Tongue (tissue), 2 donors: Measurements from ENCODE around the gene PAK2. TPM values are rescaled to one million over a fixed set of nuclear protein-coding genes. Genes with fewer than 3 reads are reported as not detected.
A peak's percentile ranks its signal among the peaks of the same experiment; 100 is the strongest.
"Not testable (repeated sequence)": the region's sequence is repeated elsewhere in the genome, so short reads cannot be mapped to it uniquely, and the experiment has no call there.

Experiments used
- DNase-seq: peaks from one replicate; pipeline ENCODE4 v3.0.0-alpha.2; 2015
- total RNA-seq: library from RNA; depleted of rRNA; stranded (reverse); fragments of >200 nt; gene quantifications from one replicate; pipeline ENCODE4 v1.2.3, GENCODE V29; 2014

PAK2 gene
- total RNA-seq, 1 donor from 2014 or later, result 50.9 TPM

DNA sequence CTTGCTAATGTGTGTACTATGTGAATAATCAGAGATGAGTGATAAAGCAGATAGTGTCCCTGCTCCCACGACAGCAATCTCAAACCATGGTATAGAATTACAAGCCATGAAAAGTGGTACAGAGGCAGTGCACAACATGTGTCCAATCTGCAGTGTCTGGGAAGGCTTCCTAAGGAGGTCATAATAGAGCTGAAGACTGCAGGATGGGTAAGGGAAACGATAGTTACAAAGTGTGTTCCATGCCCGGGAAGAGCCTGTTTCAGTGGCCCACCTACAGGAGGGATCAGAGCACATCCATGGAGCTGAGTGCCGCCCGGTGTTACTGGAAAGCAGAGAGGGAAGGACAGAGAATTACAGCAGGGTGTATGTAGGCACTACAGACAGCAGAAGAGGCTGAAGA lies 48.9 kb downstream of the PAK2 start:
- peak; percentile 23 for DNase-seq

DNA sequence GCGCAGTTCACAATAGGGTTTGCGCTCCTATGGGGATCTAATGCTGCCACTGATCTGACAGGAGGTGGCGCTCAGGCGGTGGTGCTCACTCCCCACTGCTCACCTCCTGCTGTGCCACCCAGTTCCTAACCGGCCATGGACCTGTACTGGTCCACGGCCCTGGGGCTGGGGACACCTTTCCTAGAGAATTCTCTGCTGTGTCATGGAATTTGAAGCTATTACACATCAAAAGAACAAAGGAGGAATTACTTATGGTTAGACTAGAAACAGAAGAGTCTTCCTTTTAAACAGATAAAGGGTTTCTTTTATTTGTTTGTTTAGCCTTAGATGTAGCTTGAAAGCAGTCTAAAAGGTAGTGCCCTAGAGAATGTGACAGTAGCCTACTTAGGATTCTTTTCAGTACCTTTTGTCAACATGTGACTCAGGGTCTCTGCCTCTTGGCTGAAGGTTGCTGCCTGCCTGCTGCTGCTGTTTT lies 50.3 kb downstream of the PAK2 start:
- DNase-seq, result no peak

DNA sequence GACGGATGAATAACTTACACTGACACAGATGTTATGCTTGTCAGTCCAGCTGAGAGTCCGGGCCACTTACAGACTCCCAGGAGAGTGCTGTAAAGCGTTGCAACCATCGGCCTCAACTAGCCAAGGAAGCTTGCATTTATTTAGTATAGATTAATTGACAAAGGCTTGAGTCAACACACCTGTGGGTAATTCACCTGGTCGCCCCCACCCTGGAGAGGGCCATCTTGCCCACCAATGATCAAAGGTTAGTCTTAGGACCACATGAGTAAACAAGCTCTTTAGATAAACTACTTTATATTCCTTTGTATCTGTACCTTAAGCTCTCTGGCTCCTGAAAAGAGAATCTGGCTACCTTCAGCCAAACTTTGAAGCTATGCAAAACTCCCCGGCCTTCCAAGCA lies 51.0 kb downstream of the PAK2 start:
- DNase-seq, result no peak

DNA sequence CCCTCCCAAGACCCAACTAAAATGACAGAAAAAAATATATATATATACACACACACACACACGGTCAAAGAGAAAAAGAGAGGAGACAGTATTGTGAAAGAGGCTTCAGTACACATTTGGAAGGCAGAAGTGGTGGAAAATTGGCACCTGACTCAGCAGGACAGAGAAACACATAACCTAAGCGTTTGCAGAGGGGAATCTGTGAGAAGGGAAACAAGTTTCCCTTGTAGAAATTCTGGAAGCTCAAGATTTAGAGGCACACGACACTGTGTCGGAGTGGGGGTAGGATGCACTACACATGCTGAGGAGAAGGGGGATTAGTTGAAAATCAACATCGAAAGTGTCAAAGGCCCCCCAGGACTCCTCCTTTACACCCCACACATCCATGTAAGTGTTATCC lies 53.1 kb downstream of the PAK2 start:
- DNase-seq, result peak; percentile 22

DNA sequence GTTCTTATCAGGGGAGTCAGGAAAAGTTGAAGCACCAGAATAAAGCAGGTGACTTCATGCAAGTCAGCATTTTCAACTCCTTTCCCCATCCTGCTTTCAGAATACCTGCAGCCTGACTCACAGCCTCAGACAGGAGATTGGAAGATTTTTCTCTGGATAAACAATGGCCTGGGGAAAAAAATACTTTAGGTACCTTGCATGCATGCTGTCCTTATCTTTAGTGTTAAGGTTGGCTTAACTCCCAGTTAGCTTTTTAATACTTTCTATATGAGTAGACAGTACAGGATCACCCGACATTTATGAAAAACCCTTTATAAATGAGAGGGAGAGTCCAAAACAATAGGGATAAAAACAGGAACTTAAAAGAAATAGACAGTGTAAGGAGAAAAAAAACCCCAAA lies 53.6 kb downstream of the PAK2 start:
- DNase-seq, result no peak

DNA sequence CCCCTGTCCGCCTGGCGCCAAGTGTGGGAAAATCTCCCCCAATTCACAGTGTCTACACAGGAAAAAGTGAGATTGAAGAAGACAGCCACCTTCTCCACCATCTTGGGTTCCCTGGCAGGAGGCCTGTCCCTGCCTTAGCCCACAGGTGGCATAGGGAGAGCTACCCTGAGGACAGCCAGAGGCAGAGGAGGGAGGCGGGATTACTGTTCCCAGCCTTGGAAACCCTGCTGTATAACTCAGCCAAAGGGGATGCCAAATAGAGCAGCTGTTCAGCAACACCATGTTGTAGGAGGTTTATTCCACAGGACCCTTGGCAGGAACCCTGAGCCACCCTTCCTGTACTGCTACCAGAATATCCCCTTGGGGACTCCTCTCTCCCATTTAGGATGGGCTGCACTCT lies 54.8 kb downstream of the PAK2 start:
- DNase-seq, result no peak

DNA sequence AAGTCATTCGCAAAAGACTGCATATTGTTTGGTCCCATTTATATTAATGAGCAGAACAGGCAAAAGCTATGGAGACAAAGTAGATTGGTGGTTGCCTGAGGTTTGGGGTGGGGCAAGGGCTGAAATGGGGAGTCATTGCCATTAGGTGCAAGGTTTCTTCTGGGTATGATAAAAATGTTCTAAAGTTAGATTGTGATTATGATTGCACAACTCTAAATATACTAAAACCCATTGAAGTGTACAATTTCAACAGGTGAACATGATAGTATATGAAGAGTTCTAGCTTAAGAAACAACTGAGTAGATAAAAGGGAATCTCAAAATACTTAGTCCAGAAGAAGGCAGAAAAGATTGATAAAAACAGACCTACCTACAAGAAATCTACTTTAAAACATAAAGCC lies 56.7 kb downstream of the PAK2 start:
- no peak for DNase-seq

DNA sequence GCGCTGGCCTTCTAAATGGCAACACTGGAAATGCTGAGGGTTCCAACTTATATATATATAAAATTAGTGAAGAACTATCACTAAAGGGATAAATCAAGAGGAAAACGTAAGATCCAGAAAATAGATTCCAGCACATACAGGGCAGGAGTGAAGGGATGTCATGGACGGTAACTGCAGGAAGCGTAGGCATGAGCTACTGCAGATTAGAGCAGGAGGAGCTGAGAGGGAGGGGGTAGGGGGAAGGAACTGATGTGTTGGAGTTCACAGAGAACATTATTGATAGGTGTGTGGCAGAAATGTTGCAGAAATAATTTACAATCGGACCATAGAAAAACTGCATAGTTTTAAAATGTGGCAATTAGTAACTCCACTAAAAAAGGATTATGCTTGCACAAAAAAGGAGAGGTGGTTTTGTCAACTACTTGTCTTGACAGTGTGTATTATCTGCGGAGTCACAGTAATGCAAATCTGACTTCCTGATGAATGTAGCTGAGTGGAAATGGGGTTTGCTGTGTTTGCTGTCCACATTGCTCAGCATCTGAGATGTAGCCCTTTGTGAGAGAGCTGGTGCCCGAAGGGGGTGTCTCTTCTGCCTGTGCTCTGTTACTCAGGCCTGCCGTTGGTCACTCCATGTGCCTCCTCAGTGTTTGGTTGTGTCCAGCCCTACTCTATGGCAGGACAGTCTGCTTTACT lies 61.2 kb downstream of the PAK2 start:
- DNase-seq, result no peak

DNA sequence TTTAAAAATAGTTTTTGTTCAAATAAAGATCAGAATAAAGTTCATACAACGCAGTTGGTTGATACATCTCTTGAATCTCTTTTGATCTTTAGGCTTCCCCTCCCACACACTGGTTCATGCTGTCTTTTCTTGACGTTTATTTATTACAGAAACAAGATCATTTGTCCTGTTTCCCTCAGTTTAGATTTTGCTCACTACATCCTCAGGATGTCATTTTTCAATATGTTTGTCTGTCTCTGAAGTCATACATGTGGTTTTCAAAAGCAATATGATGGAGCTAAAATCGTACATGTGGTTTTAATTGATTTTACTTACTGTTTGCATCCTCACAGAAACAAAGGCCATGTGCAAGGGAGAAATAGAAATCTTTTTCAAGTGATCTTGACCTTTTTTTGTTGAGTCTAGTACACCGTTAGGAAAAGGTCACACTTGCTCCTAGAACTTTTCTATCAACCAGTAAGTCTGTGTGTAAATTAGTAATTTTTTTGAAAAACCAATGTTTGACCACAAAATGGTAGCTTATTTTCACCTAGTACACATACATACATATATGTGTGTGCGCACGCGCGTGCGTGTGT lies 64.3 kb downstream of the PAK2 start:
- DNase-seq, result no peak

DNA sequence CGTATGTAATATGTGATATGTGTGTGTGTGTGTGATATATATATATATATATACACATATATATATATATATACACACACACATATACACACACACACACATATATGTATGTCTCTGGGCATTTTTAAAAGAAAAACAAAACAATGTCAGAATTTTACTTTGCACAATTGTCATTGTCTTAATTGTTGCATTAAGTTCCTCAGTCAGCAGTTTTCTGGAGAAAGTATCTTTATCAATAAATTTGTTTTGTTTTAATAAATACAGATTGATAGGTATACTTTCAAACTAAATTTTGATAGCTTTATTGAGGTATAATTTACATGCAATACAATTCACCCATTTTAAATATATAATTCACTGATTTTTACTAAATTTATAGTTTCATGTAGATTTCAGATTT lies 65.1 kb downstream of the PAK2 start:
- no peak for DNase-seq

DNA sequence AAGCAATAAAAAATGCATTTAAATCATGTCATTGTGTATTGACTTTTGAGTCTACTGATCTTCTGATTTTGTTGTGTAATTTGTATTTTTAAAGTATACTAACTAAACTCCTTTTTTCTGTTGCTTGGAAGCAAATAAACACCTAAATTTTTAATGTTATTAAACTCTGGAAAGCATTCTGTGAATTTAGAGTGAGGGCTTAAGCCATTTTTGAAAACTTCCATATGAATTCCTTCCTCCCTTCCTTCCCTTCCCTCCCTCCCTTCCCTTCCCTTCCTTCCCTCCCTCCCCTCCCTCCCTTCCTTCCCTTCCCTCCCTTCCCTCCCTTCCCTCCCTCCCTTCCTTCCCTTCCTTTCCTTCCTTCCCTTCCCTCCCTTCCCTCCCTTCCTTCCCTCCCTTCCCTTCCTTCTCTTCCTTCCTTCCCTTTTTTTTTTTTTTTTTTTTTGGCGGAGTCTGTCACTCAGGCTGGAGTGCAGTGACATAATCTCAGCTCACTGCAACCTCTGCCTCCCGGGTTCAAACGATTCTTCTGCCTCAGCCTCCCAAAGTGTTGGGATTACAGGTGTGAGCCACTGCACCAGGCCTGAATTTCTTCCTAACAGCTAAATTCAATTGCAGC lies 71.4 kb downstream of the PAK2 start:
- DNase-seq, result no peak

DNA sequence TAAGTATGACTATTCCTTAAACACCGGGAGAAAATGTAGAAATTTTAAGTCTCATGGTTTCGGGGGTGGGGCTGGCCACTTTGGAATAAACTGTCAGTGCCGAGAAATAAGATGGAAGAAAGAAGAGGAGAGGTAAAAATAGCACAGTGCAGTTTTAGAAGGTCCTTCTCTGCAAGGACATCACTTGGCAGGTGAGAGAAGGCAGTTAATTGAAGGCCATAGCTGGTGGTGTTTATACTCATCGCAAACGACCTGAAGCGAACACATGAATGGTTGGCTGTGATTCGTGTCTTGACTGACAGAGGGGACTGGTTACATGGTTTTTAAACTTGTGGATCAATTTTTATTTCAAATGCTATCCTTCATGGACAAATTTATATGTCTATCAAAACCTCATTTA lies 73.2 kb downstream of the PAK2 start:
- DNase-seq, result no peak

DNA sequence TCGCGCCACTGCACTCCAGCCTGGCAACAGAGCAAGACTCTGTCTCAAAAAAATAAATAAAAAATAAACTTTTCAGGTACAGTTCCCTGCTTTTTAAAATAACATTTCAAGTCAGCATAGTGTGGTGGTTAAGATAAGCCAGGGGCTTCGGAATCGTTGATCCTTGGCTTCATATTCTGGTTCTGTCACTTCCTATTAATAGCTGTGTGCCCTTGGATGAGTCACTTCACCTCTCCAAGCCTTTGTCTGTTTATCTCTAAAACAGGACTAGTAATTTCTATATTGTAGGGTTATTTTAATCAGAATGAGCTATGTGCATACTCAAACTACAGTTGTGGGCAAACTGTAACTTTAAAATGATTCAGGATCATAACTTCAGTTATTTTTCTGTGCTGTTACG lies 74.2 kb downstream of the PAK2 start:
- DNase-seq, result no peak

DNA sequence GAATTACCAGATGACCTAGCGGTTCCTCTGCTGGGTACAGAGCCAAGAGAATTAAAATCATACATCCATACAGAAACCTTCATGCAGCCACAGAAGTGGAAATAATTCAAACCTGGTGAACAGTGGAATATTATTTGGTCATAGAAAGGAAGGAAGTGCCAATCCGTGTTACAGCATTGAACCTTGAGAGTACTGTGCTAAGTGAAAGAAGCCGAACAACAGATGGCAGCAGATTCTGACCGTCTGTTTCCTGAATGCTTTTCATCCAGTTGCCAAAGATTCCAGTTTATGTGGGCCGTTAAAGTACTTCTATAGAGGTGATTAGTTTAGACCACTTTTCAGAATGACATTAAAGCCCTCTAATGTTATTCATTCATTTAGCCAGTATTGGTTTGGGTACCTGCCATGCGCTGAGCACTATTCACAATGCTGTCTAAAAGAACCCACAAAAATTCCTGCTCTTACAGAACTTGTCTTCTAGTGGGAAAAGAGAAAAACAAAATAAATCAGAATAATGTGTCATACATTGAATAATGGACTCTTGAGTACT lies 82.2 kb downstream of the PAK2 start:
- no peak for DNase-seq

DNA sequence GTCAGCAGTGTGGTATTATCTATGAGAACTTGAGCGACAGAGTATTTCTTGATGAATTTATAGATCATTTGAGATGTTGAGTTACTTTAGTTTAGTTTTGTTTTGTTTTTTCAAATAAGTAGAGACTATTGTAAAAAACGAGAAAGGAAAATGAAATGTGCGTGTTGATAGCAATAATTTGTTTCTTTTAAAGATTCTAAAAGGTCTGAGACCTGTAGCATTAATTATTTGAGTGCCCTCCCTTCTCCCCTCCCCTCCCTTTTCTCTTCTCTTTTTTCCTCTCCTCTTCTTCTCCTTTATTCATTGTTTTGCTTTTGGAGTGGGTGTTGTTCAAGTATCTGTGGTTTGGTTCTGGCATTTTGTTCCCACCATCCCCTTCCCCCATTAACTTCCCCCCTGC lies 90.0 kb downstream of the PAK2 start:
- DNase-seq, result not testable (repeated sequence)

DNA sequence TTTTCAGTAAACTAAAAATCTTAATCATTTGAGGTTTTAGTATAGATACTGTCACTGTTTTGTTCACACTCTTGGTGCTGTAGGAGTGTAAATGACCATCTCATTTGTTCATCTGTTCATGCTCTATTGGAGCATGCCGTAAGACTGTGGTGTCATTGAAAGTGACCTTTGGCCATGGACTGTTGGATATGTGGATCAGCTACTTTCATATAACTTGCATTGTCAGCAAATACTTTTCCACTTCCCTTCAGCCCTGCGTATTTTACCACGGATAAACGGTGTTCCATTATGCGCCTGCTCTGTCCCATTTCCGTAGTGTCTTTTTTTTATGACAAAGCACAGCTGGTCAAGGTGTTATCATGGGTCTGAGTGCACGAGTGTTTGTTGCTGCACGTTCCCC lies 95.4 kb downstream of the PAK2 start:
- no peak for DNase-seq

DNA sequence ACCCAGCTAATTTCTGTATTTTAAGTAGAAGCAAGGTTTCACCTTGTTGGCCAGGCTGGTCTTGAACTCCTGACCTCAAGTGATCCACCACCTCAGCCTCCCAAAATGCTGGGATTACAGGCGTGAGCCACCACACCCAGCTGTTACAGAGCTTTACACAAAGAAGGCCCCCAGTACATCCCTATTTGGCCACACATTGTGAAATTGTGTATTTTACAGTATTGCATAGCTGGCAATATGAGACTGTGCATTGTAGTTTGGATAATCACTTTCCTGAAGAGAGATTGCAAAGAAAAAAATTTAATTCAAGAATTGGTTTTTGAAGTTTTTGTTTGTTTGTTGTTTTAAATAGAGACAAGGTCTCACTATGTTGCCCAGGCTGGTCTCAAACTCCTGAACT lies 97.0 kb downstream of the PAK2 start:
- DNase-seq, result not testable (repeated sequence)

DNA sequence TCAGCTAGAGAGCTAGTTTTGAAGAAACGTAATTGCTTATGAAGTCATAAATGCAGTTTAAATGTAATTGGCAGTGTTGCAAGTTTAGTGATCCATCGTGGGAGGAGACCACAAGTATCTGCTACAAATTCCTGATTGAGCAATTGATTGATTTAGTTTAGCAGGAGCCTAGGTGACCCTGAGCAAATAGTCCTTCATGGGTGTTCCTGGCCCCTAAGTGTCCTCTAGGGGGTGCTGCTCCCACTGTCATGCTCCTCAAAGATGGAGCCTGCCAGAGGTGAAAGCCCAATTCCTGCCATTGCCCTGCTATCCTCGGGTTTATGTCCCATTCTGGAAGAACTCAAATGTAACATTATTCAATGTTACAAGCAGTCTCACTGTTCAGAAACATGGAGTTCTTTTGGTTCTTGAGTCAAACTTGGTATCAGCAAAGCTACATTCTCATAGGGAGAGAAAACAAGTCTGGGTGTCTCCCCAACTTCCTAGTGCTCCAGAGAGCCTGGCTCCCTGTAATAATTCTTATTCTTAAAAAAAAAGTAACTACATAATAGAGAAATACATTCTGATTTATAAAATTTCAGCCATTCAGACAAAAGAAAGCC lies 98.3 kb downstream of the PAK2 start:
- peak; percentile 46 for DNase-seq

DNA sequence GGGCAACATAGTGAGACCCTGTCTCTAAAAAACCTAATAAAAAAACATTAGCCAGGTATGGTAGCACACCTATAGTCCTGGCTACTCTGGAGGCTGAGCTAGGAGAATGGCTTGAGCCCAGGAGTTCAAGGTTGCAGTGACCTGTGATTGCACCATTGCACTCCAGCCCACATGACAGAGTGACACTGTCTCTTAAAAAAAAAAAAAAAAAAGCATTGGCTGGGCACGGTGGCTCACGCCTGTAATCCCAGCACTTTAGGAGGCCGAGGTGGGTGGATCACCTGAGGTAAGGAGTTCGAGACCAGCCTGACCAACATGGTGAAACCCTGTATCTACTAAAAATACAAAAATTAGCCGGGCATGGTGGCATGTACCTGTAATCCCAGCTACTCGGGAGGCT lies 99.7 kb downstream of the PAK2 start:
- not testable (repeated sequence) for DNase-seq

DNA sequence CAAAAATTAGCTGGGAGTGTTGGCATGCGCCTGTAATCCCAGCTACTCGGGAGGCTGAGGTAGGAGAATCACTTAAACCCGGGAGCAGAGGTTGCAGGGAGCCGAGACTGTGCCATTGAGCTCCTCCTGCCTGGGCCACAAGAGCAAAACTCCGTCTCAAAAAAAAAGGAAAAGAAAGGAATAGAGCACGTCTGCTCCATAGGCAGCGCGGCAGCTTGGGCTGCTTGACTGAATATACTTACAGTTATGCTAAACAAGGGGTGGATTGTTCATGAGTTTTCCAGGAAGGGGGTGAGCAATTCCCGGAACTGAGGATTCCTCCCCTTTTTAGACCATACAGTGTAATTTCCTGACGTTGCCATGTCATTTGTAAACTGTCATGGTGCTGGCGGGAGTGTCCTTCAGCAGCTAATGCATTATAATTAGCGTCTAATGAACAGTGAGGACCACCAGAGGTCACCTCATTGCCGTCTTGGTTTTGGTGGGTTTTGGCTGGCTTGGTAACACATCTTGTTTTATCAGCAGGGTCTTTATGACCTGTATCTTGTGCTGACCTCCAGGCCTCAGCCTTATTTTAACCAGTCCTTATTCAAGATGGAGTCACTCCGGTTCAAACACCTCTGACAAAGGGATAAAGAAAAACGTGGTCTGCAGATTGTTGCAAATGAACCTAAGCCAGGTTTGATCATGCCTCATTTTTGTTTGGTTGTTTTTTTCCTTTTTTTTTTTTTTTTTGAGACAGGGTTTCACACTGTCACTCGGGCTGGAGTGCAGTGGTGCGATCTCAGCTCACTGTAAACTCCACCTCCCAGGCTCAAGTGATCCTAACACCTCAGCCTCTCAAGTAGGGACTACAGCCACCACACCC lies 103.1 kb downstream of the PAK2 start:
- peak; percentile 28 for DNase-seq

DNA sequence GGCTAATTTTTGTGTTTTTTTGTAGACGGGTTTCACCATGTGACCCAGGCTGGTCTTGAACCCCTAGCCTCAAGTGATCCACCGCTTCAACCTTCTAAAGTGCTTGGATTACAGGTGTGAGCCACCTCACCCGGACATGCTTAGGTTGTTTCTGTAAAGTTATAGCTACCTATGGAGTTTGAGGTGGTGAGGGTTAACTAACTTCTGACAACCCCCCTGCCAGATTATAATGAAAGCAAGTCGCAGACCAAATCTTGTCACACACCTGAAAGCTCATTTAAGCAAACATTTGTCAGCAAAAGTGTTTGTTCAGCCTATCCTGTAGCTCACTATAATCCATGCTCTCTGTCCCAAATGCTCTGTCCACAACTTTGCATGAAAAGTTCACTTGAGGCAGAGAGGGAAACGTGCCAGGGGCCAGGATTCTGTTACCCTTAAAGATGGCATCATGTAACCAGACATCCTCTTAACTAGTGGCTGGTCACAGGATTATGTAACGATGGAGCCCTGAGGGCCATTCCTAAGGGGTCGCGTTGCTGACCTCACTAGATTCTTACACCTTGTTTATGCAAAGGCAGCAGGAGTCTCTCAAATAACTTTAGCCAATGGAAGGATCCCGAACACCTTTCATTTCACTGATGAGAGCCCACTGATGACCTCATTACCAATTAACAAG lies 103.9 kb downstream of the PAK2 start:
- no peak for DNase-seq
